GM21786 (cell line): ENCODE measurements around the gene SLC7A8.

Experiments used
- ATAC-seq: cut with Tn5 transposase; IDR thresholded peaks from one replicate; pipeline ENCODE4 v1.9.1; 2021; ENCODE audit not compliant: unreplicated experiment

Gene SLC7A8

DNA sequence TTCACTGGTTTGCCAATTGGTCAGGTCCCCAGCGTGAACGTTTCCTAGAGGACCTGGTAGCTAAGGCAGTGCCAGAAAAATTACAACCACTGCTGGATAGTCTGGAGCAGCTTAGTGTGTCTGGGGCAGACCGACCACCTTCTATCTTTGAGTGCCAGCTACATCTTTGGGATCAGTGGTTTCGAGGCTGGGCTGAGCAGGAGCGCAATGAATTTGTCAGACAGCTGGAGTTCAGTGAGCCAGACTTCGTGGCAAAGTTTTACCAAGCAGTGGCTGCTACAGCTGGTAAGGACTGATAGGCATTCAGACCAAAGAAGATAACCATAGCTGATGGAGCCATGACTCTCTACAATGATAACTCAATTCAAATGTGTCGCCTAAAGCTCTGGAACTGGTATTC is 85.7 kb downstream of the SLC7A8 start:
- no peak for ATAC-seq

- ATAC-seq: peak; percentile 94
Observed at GRCh38 chr14:23095196-23096108, 88.0 kb downstream of the SLC7A8 start, which contains the start of gene C14orf119. TSS of gene C14orf119 (plus strand) at chr14:23095505. CDS start at chr14:23097659, 2,154 bp downstream.

DNA sequence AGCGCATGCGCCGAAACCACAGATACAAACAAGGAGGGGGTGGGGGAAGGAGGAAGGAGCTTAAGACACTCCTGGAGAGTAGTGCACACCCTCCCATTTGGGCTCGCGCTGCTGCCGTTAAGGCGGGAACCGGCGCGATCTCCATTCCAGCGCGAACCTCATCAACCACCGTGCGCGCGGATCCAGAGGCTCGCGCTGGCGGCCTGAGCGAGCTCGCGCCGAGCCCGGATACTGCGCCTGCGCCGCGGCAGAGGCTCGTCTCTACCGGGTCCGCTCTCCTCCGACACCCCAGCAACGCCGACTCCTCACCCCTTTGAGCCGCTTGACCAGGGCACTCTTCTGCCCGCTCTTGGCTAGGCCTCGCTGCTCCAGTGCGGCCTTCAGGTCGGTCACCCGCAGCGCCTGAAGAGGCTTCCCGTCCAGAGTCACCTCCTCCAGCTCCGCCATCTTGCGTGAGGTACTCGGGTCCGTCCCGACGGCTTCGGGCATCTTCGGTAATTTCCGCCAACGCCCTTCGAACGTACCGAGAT is 88.7 kb downstream of the SLC7A8 start, which contains the start of gene ACIN1:
Gene ACIN1 (minus strand): TSS at position 471 of the 530 bp plus-strand sequence. CDS start 24 bp downstream, at position 447.
- ATAC-seq: peak; percentile 27

- ATAC-seq: no peak
Observed at GRCh38 chr14:23093991-23094665, 89.3 kb downstream of the SLC7A8 start.

DNA sequence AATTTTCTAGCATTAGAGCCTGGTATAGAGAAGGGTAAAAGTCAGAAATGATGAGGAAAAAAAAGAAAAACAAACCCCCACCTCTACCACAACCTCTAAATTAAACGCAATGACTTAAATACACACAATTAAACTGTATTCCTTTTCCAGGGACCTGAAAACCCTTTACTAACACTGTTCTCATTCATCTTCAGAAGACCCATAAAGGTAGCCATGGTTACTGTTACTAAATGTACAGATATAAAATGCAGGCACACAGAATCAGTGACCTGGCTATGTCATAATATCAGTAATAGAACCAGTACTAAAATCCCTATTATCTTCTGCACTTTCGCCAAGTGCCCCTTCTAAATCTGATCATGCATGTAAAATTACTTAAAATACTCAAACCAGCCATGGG is 89.9 kb downstream of the SLC7A8 start:
- ATAC-seq: no peak

- ATAC-seq: no peak
Observed at GRCh38 chr14:23093104-23093503, 90.4 kb downstream of the SLC7A8 start.

DNA sequence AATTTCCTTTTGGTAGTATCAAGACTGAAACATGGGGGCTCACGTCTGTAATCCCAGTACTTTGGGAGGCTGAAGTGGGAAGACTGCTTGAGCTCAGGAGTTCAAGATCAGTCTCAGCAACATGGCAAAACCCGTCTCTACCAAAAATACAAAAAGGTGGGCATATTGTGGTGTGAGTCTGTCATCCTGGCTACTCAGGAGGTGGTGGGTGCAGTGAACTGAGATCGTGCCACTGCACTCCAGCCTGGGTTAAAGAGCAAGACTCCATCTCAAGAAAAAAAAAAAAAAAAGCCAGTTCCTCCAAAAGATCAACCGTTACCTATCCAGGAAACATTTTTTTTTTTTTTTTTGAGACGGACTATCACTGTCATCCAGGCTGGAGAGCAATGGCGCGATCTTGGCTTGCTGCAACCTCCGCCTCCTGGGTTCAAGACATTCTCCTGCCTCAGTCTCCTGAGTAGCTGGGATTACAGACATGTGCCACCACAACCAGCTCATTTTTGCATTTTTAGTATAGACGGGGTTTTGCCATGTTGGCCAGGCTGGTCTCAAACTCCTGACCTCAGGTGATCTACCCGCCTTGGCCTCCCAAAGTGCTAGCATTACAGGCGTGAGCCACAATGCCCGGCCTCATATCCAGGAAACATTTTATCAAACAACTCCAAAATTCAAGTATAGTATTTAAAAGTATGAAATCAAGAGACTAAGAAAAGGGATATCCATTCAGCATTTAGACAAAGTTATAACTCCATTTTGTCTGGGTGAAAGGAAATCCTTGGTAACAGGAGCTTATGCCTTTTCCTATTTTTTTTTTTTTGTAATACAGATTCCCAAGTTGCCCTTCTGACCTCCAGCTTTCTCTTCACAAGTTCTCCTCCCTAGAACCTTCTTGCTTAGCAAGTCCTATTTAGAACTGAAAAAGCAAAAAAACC is 91.9 kb downstream of the SLC7A8 start:
- ATAC-seq: no peak

DNA sequence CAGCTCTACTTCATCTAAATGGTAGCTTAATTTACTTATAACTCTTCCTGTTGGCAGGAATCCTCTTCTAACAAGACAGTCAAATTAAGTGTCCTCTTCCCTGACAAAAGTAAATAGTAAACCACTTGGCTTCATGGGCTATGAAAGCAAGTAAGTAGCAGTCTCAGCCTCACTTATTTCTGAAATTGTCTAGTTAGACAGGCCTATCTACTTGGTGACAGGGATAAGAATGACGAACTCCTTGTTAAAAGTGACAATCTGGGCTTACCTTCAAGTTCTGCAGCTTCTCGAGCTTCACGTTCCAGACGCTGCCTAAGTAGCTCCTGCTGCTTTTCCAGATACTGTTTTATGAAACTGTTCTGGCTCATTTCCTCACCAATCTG is 93.2 kb downstream of the SLC7A8 start:
- no peak for ATAC-seq

GRCh38 chr14:23089498-23090253 is 93.8 kb downstream of the SLC7A8 start:
- no peak for ATAC-seq

DNA sequence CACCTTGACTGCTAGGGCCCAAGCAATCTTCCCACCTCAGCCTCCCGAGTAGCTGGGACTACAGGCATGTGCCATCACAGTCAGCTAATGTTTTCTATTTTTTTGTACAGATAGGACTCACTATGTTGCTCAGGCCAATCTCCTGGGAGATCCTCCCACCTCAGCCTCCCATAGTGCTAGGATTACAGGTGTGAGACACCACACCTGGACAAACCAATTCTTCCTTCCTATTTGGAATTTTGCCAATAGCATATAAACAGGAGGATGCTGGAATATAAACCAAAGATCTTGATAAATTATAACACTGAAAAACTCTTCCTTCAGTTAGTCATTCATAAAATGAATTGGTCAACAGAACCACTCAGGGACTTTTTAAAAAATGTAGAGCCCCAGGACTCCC is 96.9 kb downstream of the SLC7A8 start:
- ATAC-seq: no peak

DNA sequence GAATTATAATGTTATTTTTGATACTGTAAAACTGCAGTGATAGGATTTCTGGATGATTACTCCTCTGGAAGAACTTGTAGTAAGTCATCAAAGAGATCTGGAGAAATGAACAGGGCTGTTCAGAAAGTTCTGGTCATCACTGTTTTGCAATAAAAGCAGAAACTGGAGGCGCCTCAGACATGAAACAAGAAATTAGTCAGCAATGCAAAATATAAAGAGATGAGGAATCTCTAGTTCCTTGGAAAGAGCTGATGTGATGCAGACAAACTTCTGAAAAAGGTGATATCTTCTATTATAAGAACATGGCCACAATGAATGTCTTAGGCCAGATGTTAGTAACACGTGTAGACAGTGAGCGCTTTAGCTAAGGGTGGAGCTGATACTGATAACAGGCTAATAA is 98.0 kb downstream of the SLC7A8 start:
- no peak for ATAC-seq

DNA sequence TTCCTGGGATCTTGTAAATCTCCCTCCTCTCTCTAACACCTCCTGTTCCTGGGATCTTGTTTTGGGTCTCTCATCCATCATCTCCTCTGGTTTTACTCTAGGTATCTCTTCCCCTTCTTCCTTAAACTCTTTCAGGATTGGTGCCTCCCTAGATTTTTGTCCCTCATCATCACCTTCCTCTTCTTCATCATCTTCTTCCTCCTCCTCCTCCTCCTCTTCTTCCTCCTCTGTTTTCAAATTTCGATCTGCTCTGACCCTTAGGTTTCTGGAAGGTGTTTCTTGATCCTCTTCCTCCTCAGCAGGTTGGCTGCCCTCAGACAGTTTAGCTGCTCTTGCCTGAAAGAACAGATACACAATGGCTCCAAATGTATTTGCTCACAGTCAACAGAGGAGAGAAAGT is 103.0 kb downstream of the SLC7A8 start:
- ATAC-seq: no peak

GRCh38 chr14:23079716-23080115 is 103.7 kb downstream of the SLC7A8 start:
- ATAC-seq: no peak

GRCh38 chr14:23078692-23079116 is 104.8 kb downstream of the SLC7A8 start:
- no peak for ATAC-seq

DNA sequence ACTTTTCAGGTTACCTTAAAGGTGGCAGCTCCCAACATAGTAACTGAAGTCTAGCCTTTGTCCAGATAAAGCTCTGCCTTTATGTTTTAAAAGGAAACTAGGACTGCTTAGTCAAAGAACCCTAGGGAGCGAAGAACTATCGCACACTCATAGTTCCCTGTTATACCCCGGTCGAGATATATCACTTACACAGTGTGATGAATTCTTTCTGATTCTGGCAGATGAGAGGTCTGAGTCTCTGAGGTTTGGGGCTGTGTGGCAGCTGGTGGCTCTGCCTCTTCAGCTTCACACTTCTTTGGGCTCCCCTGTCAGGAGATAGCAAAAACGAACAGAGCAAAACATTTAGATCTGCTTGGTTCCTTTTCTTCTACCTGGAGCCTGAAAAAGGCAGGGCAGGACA is 105.5 kb downstream of the SLC7A8 start:
- no peak for ATAC-seq

GRCh38 chr14:23076785-23077408 is 106.6 kb downstream of the SLC7A8 start:
- ATAC-seq: no peak
